Measurements from ENCODE around the gene NDUFB7. TPM values are rescaled to one million over a fixed set of nuclear protein-coding genes. Genes with fewer than 3 reads are reported as not detected.
"Not testable (repeated sequence)": the region's sequence is repeated elsewhere in the genome, so short reads cannot be mapped to it uniquely, and the experiment has no call there.

Gene NDUFB7
- 100 to 1,000 TPM; 141 to 216 (median 170) TPM for polyA plus RNA-seq (ENCODE audit: low read depth in 6 of 6)

DNA sequence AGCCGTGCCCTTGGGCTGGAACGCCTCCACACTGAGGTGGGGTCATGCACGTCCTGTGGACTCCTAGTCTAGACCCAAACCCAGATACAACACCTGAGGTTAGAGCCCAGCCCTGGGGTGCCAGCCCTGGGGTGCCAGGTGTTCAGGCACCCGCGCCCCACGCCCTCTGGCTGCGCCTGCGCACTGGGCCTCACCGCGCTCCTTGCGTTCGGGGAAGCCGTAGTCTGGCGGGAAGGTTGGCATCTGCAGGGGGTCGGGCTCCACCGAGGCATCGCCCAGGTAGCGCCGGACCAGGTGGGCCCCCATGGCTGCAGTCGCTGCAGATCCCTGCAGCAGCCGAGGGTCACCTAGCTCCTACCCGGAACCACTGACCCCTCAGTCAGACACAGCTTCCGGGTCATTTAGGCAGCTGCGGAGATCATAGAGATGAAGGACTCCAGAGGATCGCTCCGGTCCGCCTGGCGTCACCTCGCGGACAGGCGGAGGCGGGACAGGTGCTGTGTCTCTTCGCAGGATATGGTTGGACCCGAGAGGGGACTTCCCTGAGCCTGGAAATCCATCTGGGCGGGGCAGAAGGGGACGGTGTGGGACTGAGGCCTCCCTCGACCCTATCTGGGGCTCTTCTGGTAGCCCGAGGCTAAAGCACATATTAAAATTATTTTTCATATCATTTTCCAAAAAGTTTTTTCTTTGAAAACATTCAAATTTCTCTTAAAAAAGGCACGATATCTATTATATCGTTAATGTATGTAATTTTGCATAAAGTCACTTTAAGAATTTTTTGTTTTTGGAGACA, at the start of gene NDUFB7:
NDUFB7 (minus strand) TSS at position 372 of the 796 bp plus-strand sequence; CDS start at position 306, 66 bp downstream.
- H3K27ac Mint-ChIP-seq = peak within 1 kb of the TSS; percentile 86 to 96 (median 93)
- DNase-seq (peak; percentile 91), ATAC-seq (ENCODE audit: low read depth in 2 of 2) (peak; percentile 86 to 88)
- H3K4me1 Mint-ChIP-seq = peaks cover 34 to 74% (median 62%) of the 10 kb centered on the region in 3 donors
- peak within 1 kb of the TSS; percentile 94 to 98 (median 96) for H3K4me3 Mint-ChIP-seq
- no peaks in the 10 kb centered on the region for H3K9me3 Mint-ChIP-seq
- H3K27me3 Mint-ChIP-seq = no peaks in the 10 kb centered on the region
- no peaks in the 10 kb centered on the region for H3K36me3 Mint-ChIP-seq

DNA sequence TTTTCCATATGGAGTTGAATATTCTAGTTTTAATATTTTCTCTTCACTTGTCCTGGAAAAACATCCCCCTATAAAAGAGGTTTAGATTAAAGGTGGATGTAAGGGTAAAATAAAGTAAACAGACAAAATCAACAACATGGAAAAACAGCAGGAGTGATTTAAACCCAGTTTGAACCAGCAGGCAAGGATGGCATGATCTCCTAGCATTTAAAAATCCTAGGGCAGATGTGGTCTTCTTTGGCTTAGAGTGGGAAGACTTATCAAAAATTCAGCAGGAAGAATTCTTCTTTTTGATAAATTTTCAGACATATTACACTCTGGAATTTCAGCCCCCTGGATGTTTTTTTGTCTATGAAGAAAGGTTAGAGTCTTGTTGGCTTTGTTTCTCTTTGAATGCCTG, 47.5 kb upstream of the NDUFB7 start:
- no peak overlapping the region for H3K4me3 Mint-ChIP-seq
- peaks cover 0 to 16% (median 12%) of the 10 kb centered on the region in 7 donors for H3K9me3 Mint-ChIP-seq
- H3K36me3 Mint-ChIP-seq = peaks cover 21 to 33% of the 10 kb centered on the region in 2 donors
- DNase-seq (no peak), ATAC-seq (ENCODE audit: low read depth in 2 of 2) (no peak)
- no peaks in the 10 kb centered on the region for H3K27me3 Mint-ChIP-seq
- H3K4me1 Mint-ChIP-seq = peaks cover 18 to 27% (median 22%) of the 10 kb centered on the region in 3 donors
- peak overlapping the region in 2 of 6 donors; percentile 15 to 33 for H3K27ac Mint-ChIP-seq

DNA sequence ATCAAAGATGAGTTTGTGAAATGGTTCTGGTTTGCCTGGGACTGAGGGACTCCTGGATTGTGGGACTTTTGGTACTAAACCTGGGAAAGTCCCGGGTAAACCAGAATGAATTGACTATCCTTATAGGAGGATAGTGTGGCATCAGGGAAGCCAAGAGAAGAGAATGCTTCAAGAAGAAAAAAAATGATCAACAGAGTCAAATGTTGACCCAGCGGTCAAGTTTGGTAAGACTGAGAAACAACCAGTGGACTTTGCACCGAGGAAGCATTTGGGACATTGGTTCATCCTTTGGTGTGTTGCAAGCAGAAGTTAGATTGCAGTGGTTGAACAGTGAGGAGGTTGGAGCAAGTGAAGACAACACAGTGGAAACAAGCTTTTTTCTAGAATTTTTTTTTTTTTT, 44.5 kb upstream of the NDUFB7 start:
- Mint-ChIP-seq H3K27ac (peak overlapping the region; percentile 74 to 98 (median 96)), H3K4me3 (peak overlapping the region in 4 of 8 donors; percentile 4 to 72 (median 41)), H3K9me3 (peaks cover 0 to 16% (median 12%) of the 10 kb centered on the region in 7 donors), H3K27me3 (no peaks in the 10 kb centered on the region), H3K4me1 (peaks cover 30 to 53% (median 36%) of the 10 kb centered on the region in 3 donors), H3K36me3 (peaks cover 21 to 27% of the 10 kb centered on the region in 2 donors)
- DNase-seq = no peak
- no peak for ATAC-seq (ENCODE audit: low read depth in 2 of 2)

DNA sequence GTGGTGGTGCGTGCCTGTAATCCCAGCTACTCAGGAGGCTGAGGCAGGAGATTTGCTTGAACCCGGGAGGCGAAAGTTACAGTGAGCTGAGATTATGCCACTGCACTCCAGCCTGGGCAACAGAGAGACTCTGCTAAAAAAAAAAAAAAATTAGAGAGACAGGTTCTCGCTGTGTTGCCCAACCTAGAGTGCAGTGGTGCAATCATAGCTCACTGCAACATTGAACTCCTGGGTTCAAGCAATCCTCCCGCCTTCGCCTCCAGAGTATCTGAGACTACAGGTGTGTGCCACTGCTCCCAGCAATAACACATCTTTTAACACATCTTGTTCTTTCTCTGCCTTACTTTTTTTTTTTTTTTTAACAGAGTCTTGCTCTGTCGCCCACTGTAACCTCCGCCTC, 43.8 kb upstream of the NDUFB7 start:
- H3K36me3 Mint-ChIP-seq = peaks cover 26 to 34% of the 10 kb centered on the region in 2 donors
- peak overlapping the region in 2 of 8 donors; percentile 4 to 79 for H3K4me3 Mint-ChIP-seq
- DNase-seq (no peak), ATAC-seq (ENCODE audit: low read depth in 2 of 2) (no peak)
- H3K27ac Mint-ChIP-seq = peak overlapping the region; percentile 76 to 98 (median 96)
- H3K4me1 Mint-ChIP-seq = peaks cover 34 to 61% (median 44%) of the 10 kb centered on the region in 3 donors
- H3K27me3 Mint-ChIP-seq = no peaks in the 10 kb centered on the region
- peaks cover 0 to 16% (median 12%) of the 10 kb centered on the region in 7 donors for H3K9me3 Mint-ChIP-seq

DNA sequence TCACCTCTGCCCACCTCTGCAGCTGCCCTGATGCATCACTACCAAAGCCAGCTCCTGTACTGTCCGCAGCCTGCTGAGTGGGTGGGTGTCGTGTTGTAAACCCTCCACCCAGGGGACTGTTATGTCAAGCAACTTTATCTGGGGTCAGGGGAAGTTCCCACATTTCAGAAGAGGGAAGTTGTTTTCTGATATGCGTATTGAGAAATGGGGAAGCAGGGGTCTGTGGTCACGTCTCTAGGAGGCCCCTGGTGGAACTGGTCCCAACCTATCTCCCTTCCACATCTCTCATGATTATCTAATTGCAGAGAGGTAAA, 42.2 kb upstream of the NDUFB7 start:
- peaks cover 0 to 5% (median 2%) of the 10 kb centered on the region in 7 donors for H3K9me3 Mint-ChIP-seq
- peaks cover 42 to 75% (median 55%) of the 10 kb centered on the region in 3 donors for H3K4me1 Mint-ChIP-seq
- ATAC-seq (ENCODE audit: low read depth in 2 of 2) (peak; percentile 84 to 87), DNase-seq (peak; percentile 90)
- H3K27me3 Mint-ChIP-seq = no peaks in the 10 kb centered on the region
- H3K27ac Mint-ChIP-seq = peak overlapping the region; percentile 97 to 100 (median 100)
- H3K4me3 Mint-ChIP-seq = peak overlapping the region; percentile 52 to 93 (median 86)
- peaks cover 21 to 44% of the 10 kb centered on the region in 2 donors for H3K36me3 Mint-ChIP-seq

DNA sequence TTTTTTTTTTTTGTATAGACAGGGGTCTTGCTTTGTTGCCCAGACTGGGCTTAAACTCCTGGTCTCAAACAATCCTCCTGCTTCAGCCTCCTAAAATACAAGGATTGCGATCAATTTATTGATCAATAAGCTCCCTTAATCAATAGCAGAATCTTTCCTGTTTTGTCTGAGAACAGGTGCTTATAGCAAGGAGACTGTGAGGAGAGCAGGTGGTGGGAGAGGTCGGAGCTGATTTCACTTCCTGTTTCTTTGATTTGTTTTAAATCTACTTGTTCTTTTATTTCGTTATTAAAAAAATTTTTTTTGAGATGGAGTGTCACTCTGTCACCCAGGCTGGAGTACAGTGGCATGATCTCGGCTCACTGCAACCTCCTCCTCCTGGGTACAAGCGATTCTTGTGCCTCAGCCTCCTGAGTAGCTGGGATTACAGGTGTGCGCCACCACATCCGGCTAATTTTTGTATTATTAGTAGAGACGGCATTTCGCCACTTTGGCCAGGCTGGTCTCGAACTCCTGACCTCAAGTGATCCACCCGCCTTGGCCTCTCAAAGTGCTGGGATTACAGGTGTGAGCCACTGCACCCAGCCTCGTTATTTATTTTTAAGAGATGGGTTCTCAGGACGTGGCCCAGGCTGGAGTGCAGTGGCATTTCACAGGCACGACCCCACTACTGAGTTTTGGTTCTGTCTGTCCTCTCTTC, 41.7 kb upstream of the NDUFB7 start:
- Mint-ChIP-seq H3K4me1 (peaks cover 43 to 79% (median 56%) of the 10 kb centered on the region in 3 donors), H3K36me3 (peaks cover 19 to 43% of the 10 kb centered on the region in 2 donors), H3K4me3 (peak overlapping the region; percentile 52 to 93 (median 86)), H3K27ac (peak overlapping the region; percentile 97 to 100 (median 100))
- not testable (repeated sequence) for H3K9me3 Mint-ChIP-seq, H3K27me3 Mint-ChIP-seq
- DNase-seq (peak; percentile 76), ATAC-seq (ENCODE audit: low read depth in 2 of 2) (peak; percentile 66 to 67)

DNA sequence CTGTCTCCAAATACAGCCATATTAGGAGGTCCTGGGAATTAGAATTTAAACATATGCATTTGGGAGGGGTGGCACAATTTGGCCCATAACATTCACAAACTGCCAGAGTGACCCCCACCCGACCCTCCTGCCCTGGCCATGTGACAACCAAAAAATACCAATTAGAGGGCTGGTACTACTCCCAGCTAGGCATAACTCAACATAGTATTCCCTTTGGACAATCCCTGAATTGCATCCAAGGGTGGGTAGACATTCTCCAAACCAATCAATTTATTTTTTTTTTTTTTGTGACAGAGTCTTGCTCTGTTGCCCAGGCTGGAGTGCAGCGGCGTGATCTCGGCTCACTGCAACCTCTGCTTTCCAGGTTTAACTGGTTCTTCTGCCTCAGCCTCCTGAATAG, 40.8 kb upstream of the NDUFB7 start:
- ATAC-seq (ENCODE audit: low read depth in 2 of 2) = no peak

DNA sequence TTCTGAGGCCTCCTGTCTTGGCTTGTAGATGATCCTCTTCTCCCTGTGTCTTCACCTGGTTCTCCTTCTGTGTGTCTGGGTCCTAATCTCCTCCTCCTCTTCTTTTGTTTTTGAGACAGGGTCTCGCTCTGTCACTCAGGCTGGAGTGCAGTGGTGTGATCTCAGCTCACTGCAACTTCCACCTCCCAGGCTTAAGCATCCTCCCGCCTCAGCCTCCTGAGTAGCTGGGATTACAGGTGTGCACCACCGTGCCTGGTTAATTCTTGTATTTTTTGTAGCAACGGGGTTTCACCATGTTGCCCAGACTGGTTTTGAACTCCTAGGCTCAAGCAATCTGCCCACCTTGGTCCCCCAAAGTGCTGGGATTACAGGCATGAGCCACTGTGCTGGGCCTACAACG, 40.4 kb upstream of the NDUFB7 start:
- H3K4me3 Mint-ChIP-seq = peak overlapping the region in 7 of 8 donors; percentile 29 to 93 (median 47)
- H3K27me3 Mint-ChIP-seq; H3K9me3 Mint-ChIP-seq; DNase-seq; ATAC-seq (ENCODE audit: low read depth in 2 of 2): not testable (repeated sequence)
- H3K4me1 Mint-ChIP-seq = peaks cover 40 to 88% (median 57%) of the 10 kb centered on the region in 3 donors
- H3K27ac Mint-ChIP-seq = peak overlapping the region; percentile 97 to 100 (median 100)
- H3K36me3 Mint-ChIP-seq = peaks cover 23 to 38% of the 10 kb centered on the region in 2 donors

More for the DNA sequence above, 40.8 kb upstream of the NDUFB7 start:
- Mint-ChIP-seq H3K27me3 (no peaks in the 10 kb centered on the region), H3K4me3 (peak overlapping the region in 7 of 8 donors; percentile 22 to 93 (median 85)), H3K9me3 (peaks cover 0 to 4% (median 0%) of the 10 kb centered on the region in 7 donors), H3K36me3 (peaks cover 23 to 42% of the 10 kb centered on the region in 2 donors), H3K27ac (peak overlapping the region; percentile 97 to 100 (median 100)), H3K4me1 (peaks cover 44 to 88% (median 61%) of the 10 kb centered on the region in 3 donors)
- DNase-seq = no peak

DNA sequence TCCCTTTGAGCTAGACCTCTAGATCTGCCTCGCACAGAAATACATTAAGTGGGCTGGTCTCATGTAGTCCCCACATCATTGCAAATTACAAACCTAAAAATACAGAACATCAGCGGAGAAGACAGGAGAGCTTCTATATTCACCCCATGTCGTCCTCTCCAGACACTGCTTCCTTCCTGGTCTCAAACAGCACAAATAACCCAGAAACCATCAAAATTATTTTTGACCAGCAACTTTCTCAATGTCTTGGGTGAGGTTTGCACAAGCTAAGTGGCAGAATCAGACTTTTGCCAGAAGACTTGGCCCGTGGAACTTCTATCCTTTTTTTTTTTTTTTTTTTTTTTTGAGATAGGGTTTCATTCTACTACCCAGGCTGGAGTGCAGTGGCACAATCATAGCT, 39.2 kb upstream of the NDUFB7 start:
- H3K4me1 Mint-ChIP-seq = peaks cover 38 to 90% (median 52%) of the 10 kb centered on the region in 3 donors

DNA sequence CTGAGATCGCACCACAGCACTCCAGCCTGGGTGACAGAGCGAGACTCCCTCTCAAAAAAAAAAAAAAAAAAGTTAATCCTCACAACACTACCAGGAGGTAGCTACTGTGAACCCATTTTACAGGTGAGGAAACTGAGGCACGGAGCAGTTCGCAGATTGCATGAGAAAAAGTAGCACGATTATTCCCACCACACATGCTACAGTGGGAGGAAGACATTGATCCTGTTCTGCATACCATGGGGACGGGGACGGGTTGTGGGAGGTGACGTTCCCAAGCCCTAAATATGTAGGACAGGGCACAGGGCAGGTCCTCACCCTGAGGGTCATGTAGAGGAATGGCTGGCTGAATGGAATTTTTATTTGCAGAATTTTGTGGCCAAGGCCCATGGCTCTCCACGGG, 34.8 kb upstream of the NDUFB7 start:
- Mint-ChIP-seq H3K27me3 (no peaks in the 10 kb centered on the region), H3K4me3 (peak overlapping the region in 6 of 8 donors; percentile 20 to 92 (median 60)), H3K27ac (peak overlapping the region; percentile 53 to 100 (median 94)), H3K9me3 (no peaks in the 10 kb centered on the region), H3K36me3 (peaks cover 34 to 36% of the 10 kb centered on the region in 2 donors), H3K4me1 (peaks cover 43 to 90% (median 69%) of the 10 kb centered on the region in 3 donors)
- DNase-seq (no peak), ATAC-seq (ENCODE audit: low read depth in 2 of 2) (no peak)

More for the DNA sequence above, 39.2 kb upstream of the NDUFB7 start:
- Mint-ChIP-seq H3K9me3 (peaks cover 0 to under 1% (median 0%) of the 10 kb centered on the region in 7 donors), H3K27me3 (no peaks in the 10 kb centered on the region), H3K27ac (peak overlapping the region; percentile 1 to 100 (median 72)), H3K36me3 (peaks cover 21 to 31% of the 10 kb centered on the region in 2 donors), H3K4me3 (peak overlapping the region in 7 of 8 donors; percentile 0 to 80 (median 53))
- no peak for DNase-seq
- no peak for ATAC-seq (ENCODE audit: low read depth in 2 of 2)

DNA sequence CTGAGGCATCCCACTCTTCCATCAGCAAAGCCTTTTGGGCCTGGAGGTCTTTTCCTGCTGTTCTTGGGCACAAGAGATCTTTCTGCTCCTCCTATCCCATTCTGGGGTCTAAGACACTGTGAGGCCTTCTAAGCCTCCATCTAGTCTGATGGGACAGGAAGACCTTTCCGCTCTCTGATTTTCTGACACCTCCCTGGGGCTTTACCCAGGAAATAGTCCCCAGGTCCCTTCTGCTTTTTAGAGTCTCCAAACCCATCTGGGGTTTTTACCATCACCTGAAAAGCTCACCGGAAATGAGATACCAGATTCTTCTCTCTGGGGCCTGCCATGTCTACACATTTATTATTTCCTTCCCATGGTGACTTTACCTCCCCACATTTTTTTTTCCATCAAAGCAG, 32.1 kb upstream of the NDUFB7 start:
- H3K36me3 Mint-ChIP-seq = peaks cover 22 to 34% of the 10 kb centered on the region in 2 donors
- H3K27me3 Mint-ChIP-seq = no peaks in the 10 kb centered on the region
- peak overlapping the region; percentile 50 to 92 (median 83) for H3K4me3 Mint-ChIP-seq
- peak; percentile 88 for DNase-seq
- H3K27ac Mint-ChIP-seq = peak overlapping the region; percentile 99 to 100 (median 99)
- H3K9me3 Mint-ChIP-seq = no peaks in the 10 kb centered on the region
- peak; percentile 92 for ATAC-seq (ENCODE audit: low read depth in 2 of 2)
- H3K4me1 Mint-ChIP-seq = peaks cover 30 to 86% (median 56%) of the 10 kb centered on the region in 3 donors

DNA sequence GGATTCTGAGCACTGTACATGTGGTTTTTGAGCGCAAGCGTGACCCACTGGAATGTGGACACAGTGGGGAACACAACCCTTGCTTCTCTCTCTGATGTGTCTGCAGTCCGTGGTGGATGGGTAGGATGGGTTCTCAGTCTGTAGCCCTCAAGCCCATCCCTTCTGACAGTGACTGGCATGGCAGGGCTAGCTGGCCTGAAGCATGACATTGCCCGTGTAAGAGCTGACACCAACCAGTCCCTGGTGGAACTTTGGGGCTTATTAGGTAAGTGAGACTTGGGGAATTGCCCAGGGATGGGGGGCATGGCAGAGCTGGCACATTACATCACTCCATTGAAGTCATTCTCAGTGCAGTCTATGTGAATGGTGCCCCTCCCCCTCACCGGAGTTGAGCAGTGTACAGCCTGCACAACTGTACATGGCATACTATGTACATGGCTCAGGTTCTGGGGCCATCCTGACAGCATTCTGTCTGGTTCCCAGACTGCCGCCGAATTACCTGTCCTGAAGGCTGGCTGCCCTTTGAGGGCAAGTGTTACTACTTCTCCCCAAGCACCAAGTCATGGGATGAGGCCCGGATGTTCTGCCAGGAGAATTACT, 27.8 kb upstream of the NDUFB7 start:
- ATAC-seq (ENCODE audit: low read depth in 2 of 2) (no peak), DNase-seq (no peak)
- Mint-ChIP-seq H3K9me3 (peaks cover 0 to 8% (median 0%) of the 10 kb centered on the region in 7 donors), H3K4me1 (peaks cover 34 to 76% (median 58%) of the 10 kb centered on the region in 3 donors), H3K4me3 (peak overlapping the region in 1 of 8 donors; percentile 59), H3K27ac (peak overlapping the region in 5 of 6 donors; percentile 42 to 99 (median 81)), H3K36me3 (peaks cover 41 to 49% of the 10 kb centered on the region in 2 donors), H3K27me3 (no peaks in the 10 kb centered on the region)

DNA sequence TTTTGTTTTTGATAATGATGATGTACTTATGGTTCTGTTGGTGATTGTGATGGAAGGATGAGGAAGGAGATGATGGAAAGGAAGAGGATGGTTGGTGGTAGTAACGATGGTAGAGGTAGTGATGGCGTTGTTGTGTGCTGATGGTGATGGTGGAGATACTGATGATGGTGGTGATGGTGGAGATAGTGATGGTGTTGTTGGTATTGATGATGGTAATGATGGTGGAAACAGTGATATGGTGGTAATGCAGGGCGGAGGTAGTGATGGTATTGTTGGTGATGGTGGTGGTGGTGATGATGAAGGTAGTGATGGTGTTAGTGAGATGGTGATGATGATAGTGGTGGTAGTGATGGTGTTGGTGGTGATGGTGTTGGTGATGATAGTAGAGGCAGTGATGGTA, 23.7 kb upstream of the NDUFB7 start:
- no peaks in the 10 kb centered on the region for H3K27me3 Mint-ChIP-seq
- peak overlapping the region; percentile 7 to 82 (median 44) for H3K4me3 Mint-ChIP-seq

More for the DNA sequence above, 23.7 kb upstream of the NDUFB7 start:
- Mint-ChIP-seq H3K4me1 (peaks cover 41 to 81% (median 65%) of the 10 kb centered on the region in 3 donors), H3K27ac (peak overlapping the region; percentile 9 to 92 (median 64)), H3K9me3 (peaks cover 0 to 8% (median 0%) of the 10 kb centered on the region in 7 donors), H3K36me3 (peaks cover 29 to 56% of the 10 kb centered on the region in 2 donors)
- no peak for ATAC-seq (ENCODE audit: low read depth in 2 of 2)
- no peak for DNase-seq
